Activated naive CD8-positive, alpha-beta T cell treated with anti-CD3 and anti-CD28 coated beads for 36 hours (primary cell): ENCODE measurements around the gene PID1. TPM values are rescaled to one million over a fixed set of nuclear protein-coding genes. Genes with fewer than 3 reads are reported as not detected.

Experiments used
- DNase-seq: peaks from one replicate; pipeline ENCODE4 v3.0.0; 2021
- H3K27ac Mint-ChIP-seq: one replicate; pipeline ENCODE4 v1.8.0; 2022; ENCODE audit warnings: mild to moderate bottlenecking, moderate library complexity, mixed read lengths
- H3K27me3 Mint-ChIP-seq: one replicate; pipeline ENCODE4 v1.8.0; 2022; ENCODE audit warnings: mild to moderate bottlenecking, mixed read lengths
- H3K36me3 Mint-ChIP-seq: one replicate; pipeline ENCODE4 v1.8.0; 2021; ENCODE audit warnings: mild to moderate bottlenecking, mixed read lengths
- H3K4me1 Mint-ChIP-seq: one replicate; pipeline ENCODE4 v1.8.0; 2021; ENCODE audit warnings: mixed read lengths
- H3K4me3 Mint-ChIP-seq: one replicate; pipeline ENCODE4 v1.8.0; 2022; ENCODE audit warnings: mild to moderate bottlenecking, moderate library complexity, mixed read lengths
- H3K9me3 Mint-ChIP-seq: one replicate; pipeline ENCODE4 v1.8.0; 2022; ENCODE audit warnings: mixed read lengths
- total RNA-seq, 2 experiments: library from RNA; stranded (reverse); gene quantifications; one replicate each; pipeline ENCODE4 v1.2.3, GENCODE V29; 2021

The PID1 gene
- total RNA-seq, 2 experiments from 2014 or later: not detected

GRCh38 chr2:229175497-229175863 lies 95.6 kb downstream of the PID1 start:
- Mint-ChIP-seq H3K4me1 (no peaks in the 10 kb centered on the region), H3K9me3 (peaks cover 4% of the 10 kb centered on the region), H3K27me3 (no peaks in the 10 kb centered on the region), H3K4me3 (no peak overlapping the region), H3K36me3 (no peaks in the 10 kb centered on the region), H3K27ac (no peak overlapping the region)
- no peak for DNase-seq

GRCh38 chr2:229174794-229175496 lies 96.1 kb downstream of the PID1 start:
- no peak for DNase-seq
- no peak overlapping the region for H3K27ac Mint-ChIP-seq
- no peaks in the 10 kb centered on the region for H3K4me1 Mint-ChIP-seq
- no peak overlapping the region for H3K4me3 Mint-ChIP-seq
- no peaks in the 10 kb centered on the region for H3K27me3 Mint-ChIP-seq
- H3K9me3 Mint-ChIP-seq: peaks cover 4% of the 10 kb centered on the region
- H3K36me3 Mint-ChIP-seq: no peaks in the 10 kb centered on the region

- Mint-ChIP-seq H3K9me3 (peaks cover 4% of the 10 kb centered on the region), H3K36me3 (no peaks in the 10 kb centered on the region), H3K27ac (no peak overlapping the region), H3K4me1 (no peaks in the 10 kb centered on the region), H3K27me3 (no peaks in the 10 kb centered on the region), H3K4me3 (no peak overlapping the region)
- DNase-seq: no peak
Measured at GRCh38 chr2:229173825-229174359, 97.2 kb downstream of the PID1 start.

GRCh38 chr2:229170916-229171315 lies 100.2 kb downstream of the PID1 start:
- no peaks in the 10 kb centered on the region for H3K4me1 Mint-ChIP-seq
- H3K4me3 Mint-ChIP-seq: no peak overlapping the region
- DNase-seq: no peak
- H3K27me3 Mint-ChIP-seq: no peaks in the 10 kb centered on the region
- no peak overlapping the region for H3K27ac Mint-ChIP-seq
- H3K36me3 Mint-ChIP-seq: no peaks in the 10 kb centered on the region
- H3K9me3 Mint-ChIP-seq: peaks cover 4% of the 10 kb centered on the region

- Mint-ChIP-seq H3K4me3 (no peak overlapping the region), H3K27me3 (no peaks in the 10 kb centered on the region), H3K36me3 (no peaks in the 10 kb centered on the region), H3K27ac (no peak overlapping the region), H3K4me1 (no peaks in the 10 kb centered on the region), H3K9me3 (peaks cover 2% of the 10 kb centered on the region)
- no peak for DNase-seq
Measured at GRCh38 chr2:229170171-229170570, 100.9 kb downstream of the PID1 start.

GRCh38 chr2:229169751-229170150 lies 101.3 kb downstream of the PID1 start:
- Mint-ChIP-seq H3K36me3 (no peaks in the 10 kb centered on the region), H3K27me3 (no peaks in the 10 kb centered on the region), H3K9me3 (peaks cover 2% of the 10 kb centered on the region), H3K4me1 (no peaks in the 10 kb centered on the region), H3K27ac (no peak overlapping the region), H3K4me3 (no peak overlapping the region)
- DNase-seq: no peak

- DNase-seq: no peak
- no peak overlapping the region for H3K4me3 Mint-ChIP-seq
- no peaks in the 10 kb centered on the region for H3K9me3 Mint-ChIP-seq
- H3K36me3 Mint-ChIP-seq: no peaks in the 10 kb centered on the region
- H3K4me1 Mint-ChIP-seq: no peaks in the 10 kb centered on the region
- H3K27ac Mint-ChIP-seq: no peak overlapping the region
- H3K27me3 Mint-ChIP-seq: no peaks in the 10 kb centered on the region
Measured at GRCh38 chr2:229164545-229165249, 106.4 kb downstream of the PID1 start.

- no peak for DNase-seq
- H3K27me3 Mint-ChIP-seq: no peaks in the 10 kb centered on the region
- H3K4me1 Mint-ChIP-seq: no peaks in the 10 kb centered on the region
- no peaks in the 10 kb centered on the region for H3K9me3 Mint-ChIP-seq
- no peak overlapping the region for H3K4me3 Mint-ChIP-seq
- H3K27ac Mint-ChIP-seq: no peak overlapping the region
- no peaks in the 10 kb centered on the region for H3K36me3 Mint-ChIP-seq
Measured at GRCh38 chr2:229163893-229164292, 107.2 kb downstream of the PID1 start.

GRCh38 chr2:229162015-229162414 lies 109.1 kb downstream of the PID1 start:
- no peak overlapping the region for H3K27ac Mint-ChIP-seq
- H3K4me3 Mint-ChIP-seq: no peak overlapping the region
- no peaks in the 10 kb centered on the region for H3K4me1 Mint-ChIP-seq
- no peaks in the 10 kb centered on the region for H3K27me3 Mint-ChIP-seq
- no peaks in the 10 kb centered on the region for H3K36me3 Mint-ChIP-seq
- peaks cover 3% of the 10 kb centered on the region for H3K9me3 Mint-ChIP-seq
- DNase-seq: no peak

- H3K36me3 Mint-ChIP-seq: no peaks in the 10 kb centered on the region
- H3K4me1 Mint-ChIP-seq: no peaks in the 10 kb centered on the region
- no peak overlapping the region for H3K27ac Mint-ChIP-seq
- no peak for DNase-seq
- no peak overlapping the region for H3K4me3 Mint-ChIP-seq
- peaks cover 3% of the 10 kb centered on the region for H3K9me3 Mint-ChIP-seq
- no peaks in the 10 kb centered on the region for H3K27me3 Mint-ChIP-seq
Measured at GRCh38 chr2:229160984-229161383, 110.1 kb downstream of the PID1 start.

GRCh38 chr2:229160180-229160579 lies 110.9 kb downstream of the PID1 start:
- DNase-seq: no peak
- Mint-ChIP-seq H3K4me3 (no peak overlapping the region), H3K4me1 (no peaks in the 10 kb centered on the region), H3K27me3 (no peaks in the 10 kb centered on the region), H3K36me3 (no peaks in the 10 kb centered on the region), H3K9me3 (peaks cover 3% of the 10 kb centered on the region), H3K27ac (no peak overlapping the region)

- no peaks in the 10 kb centered on the region for H3K36me3 Mint-ChIP-seq
- H3K27me3 Mint-ChIP-seq: no peaks in the 10 kb centered on the region
- H3K27ac Mint-ChIP-seq: no peak overlapping the region
- H3K9me3 Mint-ChIP-seq: peaks cover 3% of the 10 kb centered on the region
- H3K4me1 Mint-ChIP-seq: no peaks in the 10 kb centered on the region
- no peak overlapping the region for H3K4me3 Mint-ChIP-seq
- DNase-seq: no peak
Measured at GRCh38 chr2:229159405-229159804, 111.7 kb downstream of the PID1 start.

GRCh38 chr2:229154381-229154780 lies 116.7 kb downstream of the PID1 start:
- no peak overlapping the region for H3K27ac Mint-ChIP-seq
- no peak for DNase-seq
- peaks cover 3% of the 10 kb centered on the region for H3K9me3 Mint-ChIP-seq
- H3K36me3 Mint-ChIP-seq: no peaks in the 10 kb centered on the region
- no peak overlapping the region for H3K4me3 Mint-ChIP-seq
- no peaks in the 10 kb centered on the region for H3K27me3 Mint-ChIP-seq
- no peaks in the 10 kb centered on the region for H3K4me1 Mint-ChIP-seq

- Mint-ChIP-seq H3K4me3 (no peak overlapping the region), H3K4me1 (no peaks in the 10 kb centered on the region), H3K36me3 (no peaks in the 10 kb centered on the region), H3K9me3 (peaks cover 3% of the 10 kb centered on the region), H3K27me3 (no peaks in the 10 kb centered on the region), H3K27ac (no peak overlapping the region)
- DNase-seq: no peak
Measured at GRCh38 chr2:229153951-229154350, 117.1 kb downstream of the PID1 start.

GRCh38 chr2:229153267-229153666 lies 117.8 kb downstream of the PID1 start:
- DNase-seq: no peak
- Mint-ChIP-seq H3K27ac (no peak overlapping the region), H3K27me3 (no peaks in the 10 kb centered on the region), H3K36me3 (no peaks in the 10 kb centered on the region), H3K9me3 (no peaks in the 10 kb centered on the region), H3K4me1 (no peaks in the 10 kb centered on the region), H3K4me3 (no peak overlapping the region)

GRCh38 chr2:229152674-229153073 lies 118.4 kb downstream of the PID1 start:
- H3K36me3 Mint-ChIP-seq: no peaks in the 10 kb centered on the region

More at GRCh38 chr2:229152674-229153073, 118.4 kb downstream of the PID1 start:
- no peak for DNase-seq
- Mint-ChIP-seq H3K9me3 (no peaks in the 10 kb centered on the region), H3K27ac (no peak overlapping the region), H3K27me3 (no peaks in the 10 kb centered on the region), H3K4me3 (no peak overlapping the region), H3K4me1 (no peaks in the 10 kb centered on the region)
